ENCODE measurements around the gene MAML3.

- TF ChIP-seq CTCF (IDR thresholded peaks at IDR 0.05; ENCODE audit: poor library complexity) (no peak), EZH2phosphoT487 (IDR thresholded peaks at IDR 0.05; ENCODE audit: low read depth, severe bottlenecking, unreplicated experiment) (no peak)
These were observed 47.6 kb downstream of the MAML3 start for GRCh38 chr4:140106289-140106844.

Data from hepatocyte (in vitro differentiated cells).